Esophagus squamous epithelium (tissue), 5 donors: Measurements from ENCODE around the gene PIGX. TPM values are rescaled to one million over a fixed set of nuclear protein-coding genes. Genes with fewer than 3 reads are reported as not detected.

Source experiments
- DNase-seq: peaks from one replicate; lab custom pipeline; 2025; lab: John Stamatoyannopoulos, UW
- H3K27ac ChIP-seq, 4 donors: fragments of 200-600 bp; sonication (generic); one replicate each; pipeline ENCODE4 v1.5.1; 2016 to 2019; ENCODE audit warnings: mild to moderate bottlenecking in 1 of 4
- H3K27me3 ChIP-seq, 4 donors: fragments of 200-600 bp; sonication (generic); 1 replicate in 3 of 4; 2 replicates in 1 of 4; pipeline versions ENCODE4 v1.5.1 to v1.6.0; 2017 to 2021; ENCODE audit warnings: antibody characterized with exemption in 1 of 4
- H3K36me3 ChIP-seq, 3 donors: fragments of 200-600 bp; sonication (generic); one replicate each; pipeline ENCODE4 v1.5.1; 2016 to 2019
- H3K4me1 ChIP-seq, 3 donors: fragments of 200-600 bp; sonication (generic); one replicate each; pipeline ENCODE4 v1.5.1; 2017 to 2019
- H3K4me3 ChIP-seq, 4 donors: fragments of 200-600 bp; sonication (generic); 1 replicate in 3 of 4; 2 replicates in 1 of 4; pipeline ENCODE4 v1.5.1; 2016 to 2019; ENCODE audit warnings: mild to moderate bottlenecking in 2 of 4, moderate library complexity in 1 of 4
- H3K9me3 ChIP-seq, 3 donors: fragments of 200-600 bp; sonication (generic); one replicate each; pipeline ENCODE4 v1.5.1; 2016 to 2019
- POLR2A ChIP-seq, 4 donors: fragments of 450-650 bp; IDR thresholded peaks; one replicate each; pipeline ENCODE4 v1.6.1; 2017; ENCODE audit warnings: antibody characterized with exemption in 4 of 4, mild to moderate bottlenecking in 4 of 4, moderate library complexity in 3 of 4
- WGBS, 2 donors: methylation state at CpG; one replicate each; pipeline ENCODE4 v1.1.5; 2018; 5-methylcytosine and 5-hydroxymethylcytosine counted together
- intact Hi-C: fragments of 100-400 bp; cut with DNase I; formaldehyde crosslinking; loops from one replicate; pipeline ENCODE4 v1.15.0; 2022
- total RNA-seq, 4 donors: library from RNA; depleted of rRNA; stranded (reverse); fragments of >200 nt; gene quantifications; one replicate each; pipeline ENCODE4 v1.1.0, GENCODE V29; 2016
- TF ChIP-seq, protein P1 (sequence below), 6 experiments: fragments of 450-650 bp in 4 of 6; fragments of 200-600 bp in 2 of 6; sonication (generic) in 2 of 6; IDR thresholded peaks; one replicate each; pipeline ENCODE4 v1.5.1; 2016 to 2019; ENCODE audit warnings: antibody characterized with exemption in 6 of 6, mild to moderate bottlenecking in 4 of 6, moderate library complexity in 4 of 6
- donor health status: DM: yes; HTN: yes; CAD: no.

PIGX gene
- total RNA-seq, 4 donors from 2014 or later, result 19.5 to 58.6 (median 21.6) TPM

DNA sequence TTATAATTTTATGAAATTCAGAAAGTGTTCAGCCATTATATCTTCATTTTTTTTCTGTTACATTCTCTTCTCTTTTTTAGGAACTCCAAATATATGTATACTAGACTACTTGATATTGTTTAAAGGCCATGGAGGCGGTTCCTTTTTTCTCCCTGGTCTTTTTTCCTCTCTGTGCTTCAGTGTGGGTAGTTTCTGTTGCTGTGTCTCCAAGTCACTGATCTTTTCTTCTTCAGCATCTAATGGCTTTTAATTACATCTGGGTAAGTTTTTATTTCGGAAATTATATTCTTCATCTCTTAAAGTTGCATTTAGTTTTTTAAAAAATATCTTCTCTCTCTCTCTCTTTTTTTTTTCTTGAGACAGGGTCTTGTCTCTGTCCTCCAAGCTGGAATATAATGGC is 8.9 kb downstream of the PIGX start:
- Histone ChIP-seq H3K27ac (no peak overlapping the region), H3K9me3 (no peaks in the 10 kb centered on the region), H3K36me3 (peaks cover 0 to 38% (median 8%) of the 10 kb centered on the region in 3 donors), H3K27me3 (no peaks in the 10 kb centered on the region), H3K4me1 (no peaks in the 10 kb centered on the region), H3K4me3 (no peak overlapping the region)
- intact Hi-C loops, result no loop called here
- DNase-seq, result no peak
- no peak for TF ChIP-seq POLR2A (IDR thresholded peaks at IDR 0.05)
- TF ChIP-seq, protein P1, sequence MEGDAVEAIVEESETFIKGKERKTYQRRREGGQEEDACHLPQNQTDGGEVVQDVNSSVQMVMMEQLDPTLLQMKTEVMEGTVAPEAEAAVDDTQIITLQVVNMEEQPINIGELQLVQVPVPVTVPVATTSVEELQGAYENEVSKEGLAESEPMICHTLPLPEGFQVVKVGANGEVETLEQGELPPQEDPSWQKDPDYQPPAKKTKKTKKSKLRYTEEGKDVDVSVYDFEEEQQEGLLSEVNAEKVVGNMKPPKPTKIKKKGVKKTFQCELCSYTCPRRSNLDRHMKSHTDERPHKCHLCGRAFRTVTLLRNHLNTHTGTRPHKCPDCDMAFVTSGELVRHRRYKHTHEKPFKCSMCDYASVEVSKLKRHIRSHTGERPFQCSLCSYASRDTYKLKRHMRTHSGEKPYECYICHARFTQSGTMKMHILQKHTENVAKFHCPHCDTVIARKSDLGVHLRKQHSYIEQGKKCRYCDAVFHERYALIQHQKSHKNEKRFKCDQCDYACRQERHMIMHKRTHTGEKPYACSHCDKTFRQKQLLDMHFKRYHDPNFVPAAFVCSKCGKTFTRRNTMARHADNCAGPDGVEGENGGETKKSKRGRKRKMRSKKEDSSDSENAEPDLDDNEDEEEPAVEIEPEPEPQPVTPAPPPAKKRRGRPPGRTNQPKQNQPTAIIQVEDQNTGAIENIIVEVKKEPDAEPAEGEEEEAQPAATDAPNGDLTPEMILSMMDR (IDR thresholded peaks at IDR 0.05), result no peak
- WGBS, 2 donors, result 61 to 94% methylated on average over 2 of the region's 2 CpGs

DNA sequence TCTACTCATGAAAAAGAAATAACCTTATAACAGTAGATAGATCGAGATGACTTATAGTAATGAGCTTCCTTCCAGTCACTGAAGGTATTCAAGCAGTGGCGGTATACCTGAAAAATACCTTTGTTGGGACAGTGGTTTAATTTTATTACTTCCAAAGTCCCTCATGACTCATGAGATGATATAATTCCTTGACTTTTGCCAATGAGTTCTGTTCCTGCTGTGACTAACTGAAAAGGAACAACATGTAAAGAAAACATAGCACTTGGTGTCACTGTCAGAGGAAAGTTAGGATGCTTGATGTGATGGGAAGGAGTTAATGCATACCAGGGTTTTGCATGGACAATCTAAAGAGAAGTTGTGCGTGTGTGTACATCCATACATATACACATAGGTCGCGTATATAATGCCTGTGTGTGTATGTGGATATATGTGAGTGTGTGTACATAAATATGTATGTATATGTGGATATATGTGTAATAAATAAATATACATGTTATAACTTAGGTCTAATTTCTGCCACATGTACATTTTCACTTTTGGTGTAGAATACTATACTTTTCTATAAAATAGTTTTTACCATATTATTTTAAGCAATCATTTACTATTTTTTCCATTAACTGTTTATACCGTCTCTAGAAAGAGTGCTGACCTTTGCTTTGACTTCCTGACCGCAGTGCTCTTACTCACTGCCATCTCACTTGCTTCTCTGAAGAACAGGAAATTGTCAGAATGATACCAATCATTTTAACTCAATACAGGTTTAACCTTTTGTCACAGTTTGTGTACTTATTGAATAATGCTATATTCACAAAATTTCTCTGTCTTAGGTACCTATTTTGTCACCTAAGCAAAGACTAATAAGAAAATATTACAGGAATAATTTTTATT is 14.9 kb downstream of the PIGX start:
- no peaks in the 10 kb centered on the region for H3K27me3 ChIP-seq
- peaks cover 0 to 53% (median 4%) of the 10 kb centered on the region in 3 donors for H3K36me3 ChIP-seq
- no peak for DNase-seq
- TF ChIP-seq, protein P1 (IDR thresholded peaks at IDR 0.05), result no peak
- no peak for TF ChIP-seq POLR2A (IDR thresholded peaks at IDR 0.05)
- no peak overlapping the region for H3K4me3 ChIP-seq
- WGBS, 2 donors, result 70 to 83% methylated on average over 7 of the region's 7 CpGs
- H3K4me1 ChIP-seq, result no peaks in the 10 kb centered on the region
- no peaks in the 10 kb centered on the region for H3K9me3 ChIP-seq
- H3K27ac ChIP-seq, result no peak overlapping the region
- intact Hi-C loops, result no loop called here

DNA sequence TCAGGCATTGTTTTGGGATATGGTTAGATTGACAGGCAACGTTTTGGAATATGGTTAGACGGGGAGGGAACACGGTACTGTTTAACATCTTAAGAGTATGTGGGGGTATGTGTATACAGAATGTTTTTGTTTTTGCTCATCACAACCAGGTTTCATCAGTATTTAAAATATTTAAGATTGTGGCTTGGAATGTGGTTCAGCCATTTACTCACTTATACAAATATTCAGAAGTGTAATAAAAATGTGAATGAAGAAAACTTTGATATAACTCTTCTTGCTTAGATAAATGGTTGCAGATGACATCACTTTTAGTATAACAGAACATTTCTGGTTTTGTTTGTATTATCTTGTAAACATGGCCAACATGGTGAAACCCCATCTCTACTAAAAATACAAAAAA is 23.6 kb downstream of the PIGX start:
- H3K27me3 ChIP-seq, result no peaks in the 10 kb centered on the region
- no peak for TF ChIP-seq POLR2A (IDR thresholded peaks at IDR 0.05)
- TF ChIP-seq, protein P1 (IDR thresholded peaks at IDR 0.05), result no peak
- intact Hi-C loops, result no loop called here
- no peak overlapping the region for H3K27ac ChIP-seq
- no peak overlapping the region for H3K4me3 ChIP-seq
- no peaks in the 10 kb centered on the region for H3K9me3 ChIP-seq
- 84 to 94% methylated on average over 3 of the region's 3 CpGs for WGBS, 2 donors
- H3K4me1 ChIP-seq, result peaks cover 0 to 7% (median 0%) of the 10 kb centered on the region in 3 donors
- peaks cover 0 to 33% (median 0%) of the 10 kb centered on the region in 3 donors for H3K36me3 ChIP-seq
- no peak for DNase-seq

DNA sequence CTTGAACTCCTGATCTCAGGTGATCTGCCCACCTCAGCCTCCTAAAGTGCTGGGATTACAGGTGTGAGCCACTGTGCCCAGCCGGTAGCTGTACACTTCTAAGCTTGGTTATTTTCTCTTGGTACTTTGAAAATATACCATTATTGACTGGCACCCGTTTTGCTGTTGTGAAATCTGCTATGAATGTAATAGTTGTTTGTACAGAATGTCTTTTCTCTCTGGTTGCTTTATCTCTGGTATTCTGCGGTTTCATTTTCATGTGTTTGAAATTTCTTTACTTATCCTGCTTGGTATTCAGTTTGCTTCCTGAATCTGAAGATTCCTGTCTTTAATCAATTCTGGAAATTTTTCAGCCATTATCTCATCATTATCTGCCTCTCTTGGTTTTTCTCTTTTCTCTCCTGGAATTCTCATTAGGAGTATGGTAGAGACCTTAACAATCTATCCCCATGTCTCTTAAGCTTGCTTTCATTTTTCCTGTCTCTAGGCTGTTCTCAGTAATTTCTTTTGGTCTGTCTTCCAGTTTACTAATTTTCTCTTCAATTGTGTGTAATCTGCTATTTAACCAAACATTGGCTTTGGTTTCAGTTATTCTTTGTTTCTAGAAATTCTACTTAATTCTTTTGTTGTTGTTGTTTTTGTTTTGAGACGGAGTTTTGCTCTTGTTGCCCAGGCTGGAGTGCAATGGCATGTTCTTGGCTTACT is 24.6 kb downstream of the PIGX start:
- Histone ChIP-seq H3K36me3 (peaks cover 0 to 22% (median 0%) of the 10 kb centered on the region in 3 donors), H3K4me1 (peaks cover 5 to 17% (median 6%) of the 10 kb centered on the region in 3 donors), H3K27ac (no peak overlapping the region), H3K27me3 (no peaks in the 10 kb centered on the region), H3K9me3 (no peaks in the 10 kb centered on the region), H3K4me3 (no peak overlapping the region)
- DNase-seq, result no peak
- no peak for TF ChIP-seq POLR2A (IDR thresholded peaks at IDR 0.05)
- TF ChIP-seq, protein P1 (IDR thresholded peaks at IDR 0.05), result no peak
- 89 to 93% methylated on average over 4 of the region's 4 CpGs for WGBS, 2 donors
- intact Hi-C loops, result no loop called here

DNA sequence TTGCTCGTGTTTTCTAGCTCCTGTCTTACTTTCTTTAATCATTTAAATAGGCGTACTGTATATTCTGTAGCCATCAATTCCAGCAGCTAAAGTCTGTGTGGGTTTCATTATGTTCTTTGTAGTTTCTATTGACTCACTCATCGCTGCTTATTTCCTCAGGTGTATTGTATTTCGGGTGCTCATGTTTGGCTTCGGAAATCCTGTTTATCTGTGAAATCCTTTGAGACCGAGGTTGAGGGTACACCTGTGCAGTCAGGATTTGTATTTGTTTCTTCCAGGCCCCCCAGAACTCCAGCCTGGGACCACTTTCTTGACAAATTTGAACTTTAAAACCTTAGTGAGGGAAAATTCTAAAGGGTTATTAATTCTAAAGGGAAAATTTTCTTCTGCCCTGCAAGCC is 25.5 kb downstream of the PIGX start:
- H3K36me3 ChIP-seq, result peaks cover 0 to 18% (median 0%) of the 10 kb centered on the region in 3 donors
- WGBS, 2 donors, result 88 to 90% methylated on average over 6 of the region's 6 CpGs
- DNase-seq, result no peak
- peaks cover 9 to 25% (median 11%) of the 10 kb centered on the region in 3 donors for H3K4me1 ChIP-seq
- no peaks in the 10 kb centered on the region for H3K9me3 ChIP-seq
- intact Hi-C loops, result no loop called here
- H3K4me3 ChIP-seq, result no peak overlapping the region
- H3K27ac ChIP-seq, result no peak overlapping the region
- H3K27me3 ChIP-seq, result no peaks in the 10 kb centered on the region
- TF ChIP-seq POLR2A (IDR thresholded peaks at IDR 0.05), result no peak
- TF ChIP-seq, protein P1 (IDR thresholded peaks at IDR 0.05), result no peak
